ENCODE data around the gene MPZL1. TPM values are rescaled to one million over a fixed set of nuclear protein-coding genes. Genes with fewer than 3 reads are reported as not detected.
"Not testable (repeated sequence)": the region's sequence is repeated elsewhere in the genome, so short reads cannot be mapped to it uniquely, and the experiment has no call there.

Gene MPZL1
- total RNA-seq, 1 donor from 2014 or later: 85.2 TPM

- no peaks in the 10 kb centered on the region for H3K9me3 ChIP-seq
- no peak overlapping the region for H3K27ac ChIP-seq
- H3K27me3 ChIP-seq: no peaks in the 10 kb centered on the region
- H3K36me3 ChIP-seq: no peaks in the 10 kb centered on the region
- intact Hi-C loops (cut with DNase I): no loop called here
- no peak for ATAC-seq
- H3K4me1 ChIP-seq: peaks cover 3% of the 10 kb centered on the region
- no peak for TF ChIP-seq CTCF (IDR thresholded peaks at IDR 0.05)
- H3K4me3 ChIP-seq: no peak overlapping the region
- no peak for DNase-seq
Observed at GRCh38 chr1:167805041-167805556, 83.3 kb downstream of the MPZL1 start.

DNA sequence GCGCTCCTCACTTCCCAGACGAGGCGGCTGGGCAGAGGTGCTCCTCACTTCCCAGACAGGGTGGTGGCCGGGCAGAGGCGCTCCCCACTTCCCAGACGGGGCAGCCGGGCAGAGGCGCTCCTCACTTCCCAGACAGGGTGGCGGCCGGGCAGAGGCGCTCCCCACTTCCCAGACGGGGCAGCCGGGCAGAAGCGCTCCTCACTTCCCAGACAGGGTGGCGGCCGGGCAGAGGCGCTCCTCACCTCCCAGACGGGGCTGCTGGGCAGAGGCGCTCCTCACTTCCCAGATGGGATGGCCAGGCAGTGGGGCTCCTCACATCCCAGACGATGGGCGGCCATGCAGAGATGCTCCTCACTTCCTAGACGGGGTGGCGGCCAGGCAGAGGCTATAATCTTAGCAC is 84.5 kb downstream of the MPZL1 start:
- H3K27me3 ChIP-seq; H3K27ac ChIP-seq; H3K4me1 ChIP-seq; H3K36me3 ChIP-seq; H3K9me3 ChIP-seq; ATAC-seq; DNase-seq; intact Hi-C loops (cut with DNase I); H3K4me3 ChIP-seq: not testable (repeated sequence)

DNA sequence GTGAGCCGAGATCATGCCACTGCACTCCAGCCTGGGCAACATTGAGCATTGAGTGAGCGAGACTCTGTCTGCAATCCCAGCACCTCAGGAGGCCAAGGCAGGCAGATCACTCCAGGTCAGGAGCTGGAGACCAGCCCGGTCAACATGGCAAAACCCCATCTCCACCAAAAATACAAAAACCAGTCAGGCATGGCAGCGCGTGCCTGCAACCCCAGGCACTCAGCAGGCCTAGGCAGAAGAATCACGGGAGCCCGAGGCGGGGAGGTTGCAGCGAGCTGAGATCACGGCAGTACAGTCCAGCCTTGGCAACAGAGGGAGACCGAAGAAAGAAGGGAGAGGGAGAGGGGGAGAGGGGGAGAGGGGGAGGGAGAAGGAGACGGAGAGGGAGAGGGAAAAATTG is 84.9 kb downstream of the MPZL1 start:
- intact Hi-C loops (cut with DNase I); H3K4me1 ChIP-seq; H3K27ac ChIP-seq; ATAC-seq; H3K9me3 ChIP-seq; H3K4me3 ChIP-seq; H3K36me3 ChIP-seq; DNase-seq; H3K27me3 ChIP-seq: not testable (repeated sequence)

- no peaks in the 10 kb centered on the region for H3K9me3 ChIP-seq
- no peaks in the 10 kb centered on the region for H3K27me3 ChIP-seq
- H3K4me3 ChIP-seq: no peak overlapping the region
- DNase-seq (no peak), ATAC-seq (no peak)
- H3K4me1 ChIP-seq: peaks cover 2% of the 10 kb centered on the region
- no peak overlapping the region for H3K27ac ChIP-seq
- intact Hi-C loops (cut with DNase I): no loop called here
- no peaks in the 10 kb centered on the region for H3K36me3 ChIP-seq
- no peak for TF ChIP-seq CTCF (IDR thresholded peaks at IDR 0.05)
Observed at GRCh38 chr1:167808104-167808503, 86.3 kb downstream of the MPZL1 start.

DNA sequence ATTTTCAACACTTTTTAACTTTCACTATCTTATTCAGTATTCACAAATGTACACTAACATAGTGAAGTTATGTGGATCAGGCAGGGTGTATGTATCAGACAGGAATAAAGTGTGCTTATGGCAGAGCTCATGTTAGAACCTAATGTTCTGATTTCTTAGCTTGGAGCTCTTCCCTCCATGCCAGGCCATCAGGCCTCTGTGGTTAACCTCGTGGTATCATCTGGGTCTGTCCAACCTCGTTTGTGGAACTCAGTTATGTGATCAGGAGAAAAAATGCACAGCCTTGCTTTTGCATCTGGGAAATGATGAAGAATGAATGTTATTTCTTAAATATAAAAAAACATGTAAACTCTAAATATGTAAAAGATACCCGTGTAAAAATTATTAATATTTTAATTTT is 86.9 kb downstream of the MPZL1 start:
- intact Hi-C loops (cut with DNase I): no loop called here

DNA sequence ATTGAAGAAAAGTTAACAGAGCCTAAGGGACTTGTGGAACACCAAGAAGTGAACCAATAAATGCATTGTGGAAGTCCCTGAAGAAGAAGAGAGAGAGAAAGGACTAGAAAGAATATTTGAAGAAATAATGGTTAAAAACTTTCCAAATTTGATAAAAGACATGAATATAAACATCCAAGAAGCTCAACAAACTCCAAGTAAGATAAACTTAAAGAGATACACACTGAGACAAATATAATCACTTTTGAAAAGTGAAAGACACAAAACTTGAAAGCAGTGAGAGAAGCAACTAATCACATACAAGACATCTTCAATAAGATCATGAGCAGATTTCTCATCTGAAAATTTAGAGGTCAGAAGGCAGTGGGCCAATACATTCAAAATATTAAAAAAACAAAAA is 91.2 kb downstream of the MPZL1 start:
- H3K36me3 ChIP-seq: no peaks in the 10 kb centered on the region
- no peak overlapping the region for H3K4me3 ChIP-seq
- no peak for DNase-seq
- no peak for ATAC-seq
- no peaks in the 10 kb centered on the region for H3K27me3 ChIP-seq
- peaks cover 4% of the 10 kb centered on the region for H3K9me3 ChIP-seq
- intact Hi-C loops (cut with DNase I): no loop called here
- no peak overlapping the region for H3K27ac ChIP-seq
- no peaks in the 10 kb centered on the region for H3K4me1 ChIP-seq
- no peak for TF ChIP-seq CTCF (IDR thresholded peaks at IDR 0.05)

More for the DNA sequence above, 86.9 kb downstream of the MPZL1 start:
- H3K27ac ChIP-seq: no peak overlapping the region
- no peaks in the 10 kb centered on the region for H3K9me3 ChIP-seq
- no peak for ATAC-seq
- no peak for DNase-seq
- H3K36me3 ChIP-seq: no peaks in the 10 kb centered on the region
- TF ChIP-seq CTCF (IDR thresholded peaks at IDR 0.05): no peak
- no peaks in the 10 kb centered on the region for H3K27me3 ChIP-seq
- H3K4me1 ChIP-seq: no peaks in the 10 kb centered on the region
- no peak overlapping the region for H3K4me3 ChIP-seq

DNA sequence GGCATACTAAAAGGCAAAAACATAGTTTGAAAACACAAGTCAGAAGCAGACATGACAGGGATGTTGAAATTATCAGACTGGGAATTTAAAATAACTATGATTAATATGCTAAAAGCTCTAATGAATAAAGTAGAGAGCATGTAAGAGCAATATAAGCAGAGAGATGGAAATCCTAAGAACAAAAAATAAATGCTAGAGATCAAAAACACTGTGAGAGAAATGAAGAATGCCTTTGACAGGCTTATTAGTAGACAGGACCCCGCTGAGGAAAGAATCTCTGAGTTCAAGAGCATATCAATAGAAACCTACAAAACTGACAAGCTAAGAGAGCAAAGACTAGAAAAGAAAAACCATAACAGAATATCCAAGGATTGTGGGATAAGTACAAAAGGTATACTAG is 93.9 kb downstream of the MPZL1 start:
- no peak overlapping the region for H3K27ac ChIP-seq
- no peak overlapping the region for H3K4me3 ChIP-seq
- H3K9me3 ChIP-seq: peaks cover 4% of the 10 kb centered on the region
- DNase-seq: no peak
- intact Hi-C loops (cut with DNase I): no loop called here
- no peaks in the 10 kb centered on the region for H3K36me3 ChIP-seq
- no peak for ATAC-seq
- TF ChIP-seq CTCF (IDR thresholded peaks at IDR 0.05): no peak
- no peaks in the 10 kb centered on the region for H3K27me3 ChIP-seq
- H3K4me1 ChIP-seq: no peaks in the 10 kb centered on the region

All from upper lobe of right lung (tissue), 1 donor.